ENCODE results near the gene REEP3.

REEP3 gene

GRCh38 chr10:63537536-63537935, 16.3 kb downstream of the REEP3 start:
- Histone ChIP-seq H3K27ac (ENCODE audit: low read length) (no peak overlapping the region), H3K9me3 (replicated peaks; ENCODE audit: insufficient read depth, low read length) (no peaks in the 10 kb centered on the region), H3K4me1 (ENCODE audit: low read length) (peaks cover 17% of the 10 kb centered on the region), H3K27me3 (replicated peaks; ENCODE audit: insufficient read depth, low read length) (no peaks in the 10 kb centered on the region), H4K20me1 (ENCODE audit: insufficient read depth, low read length) (no peaks in the 10 kb centered on the region; the same call in 1 of the 2 replicates), H3K9ac (ENCODE audit: low read length) (no peak overlapping the region), H3K4me3 (ENCODE audit: low read length) (no peak overlapping the region), H3K9me2 (replicated peaks; ENCODE audit: insufficient read depth, low read length) (no peaks in the 10 kb centered on the region), H3K4me2 (ENCODE audit: low read depth, low read length) (no peak overlapping the region), H3K36me3 (replicated peaks; ENCODE audit: insufficient read depth, low read length) (no peaks in the 10 kb centered on the region), H2AFZ (ENCODE audit: low read length) (no peak overlapping the region), H3F3A (ENCODE audit: insufficient read depth, low read length) (0 out of 2 replicates have a peak, but pooled peaks cover 5% of the 10 kb centered on the region), H3K79me2 (ENCODE audit: low read length) (peaks cover 22% of the 10 kb centered on the region)
- no peak for DNase-seq
- TF ChIP-seq EZH2 (optimal IDR thresholded peaks at IDR 0.05; ENCODE audit: low read depth, low read length) (no peak), EZH2phosphoT487 (IDR thresholded peaks at IDR 0.05; ENCODE audit: low read length) (no peak)
- TF ChIP-seq, protein P1, sequence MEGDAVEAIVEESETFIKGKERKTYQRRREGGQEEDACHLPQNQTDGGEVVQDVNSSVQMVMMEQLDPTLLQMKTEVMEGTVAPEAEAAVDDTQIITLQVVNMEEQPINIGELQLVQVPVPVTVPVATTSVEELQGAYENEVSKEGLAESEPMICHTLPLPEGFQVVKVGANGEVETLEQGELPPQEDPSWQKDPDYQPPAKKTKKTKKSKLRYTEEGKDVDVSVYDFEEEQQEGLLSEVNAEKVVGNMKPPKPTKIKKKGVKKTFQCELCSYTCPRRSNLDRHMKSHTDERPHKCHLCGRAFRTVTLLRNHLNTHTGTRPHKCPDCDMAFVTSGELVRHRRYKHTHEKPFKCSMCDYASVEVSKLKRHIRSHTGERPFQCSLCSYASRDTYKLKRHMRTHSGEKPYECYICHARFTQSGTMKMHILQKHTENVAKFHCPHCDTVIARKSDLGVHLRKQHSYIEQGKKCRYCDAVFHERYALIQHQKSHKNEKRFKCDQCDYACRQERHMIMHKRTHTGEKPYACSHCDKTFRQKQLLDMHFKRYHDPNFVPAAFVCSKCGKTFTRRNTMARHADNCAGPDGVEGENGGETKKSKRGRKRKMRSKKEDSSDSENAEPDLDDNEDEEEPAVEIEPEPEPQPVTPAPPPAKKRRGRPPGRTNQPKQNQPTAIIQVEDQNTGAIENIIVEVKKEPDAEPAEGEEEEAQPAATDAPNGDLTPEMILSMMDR (IDR thresholded peaks at IDR 0.05; ENCODE audit: low read length), result no peak

DNA sequence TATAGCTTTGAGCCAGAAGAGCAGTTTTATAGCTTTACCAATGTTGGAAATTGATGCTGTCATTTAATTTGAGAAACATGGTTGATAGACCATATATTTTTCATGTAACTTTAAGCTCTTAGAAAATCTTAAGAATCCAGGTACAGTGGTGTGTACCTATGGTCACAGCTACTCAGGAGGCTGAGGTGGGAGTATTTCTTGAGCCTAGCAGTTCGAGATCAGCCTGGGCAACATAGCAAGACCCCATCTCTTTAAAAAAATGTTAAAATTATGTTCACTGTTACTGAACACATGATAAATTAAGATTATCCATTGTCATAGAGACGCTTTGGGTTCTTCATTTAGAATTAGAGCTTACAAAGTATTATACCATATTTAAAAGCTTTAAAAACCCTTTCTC, 18.2 kb downstream of the REEP3 start:
- Histone ChIP-seq H3K27me3 (replicated peaks; ENCODE audit: insufficient read depth, low read length) (no peaks in the 10 kb centered on the region), H3K79me2 (ENCODE audit: low read length) (peaks cover 11% of the 10 kb centered on the region; the same call in 1 of the 2 replicates), H3K27ac (ENCODE audit: low read length) (no peak overlapping the region), H3K9ac (ENCODE audit: low read length) (no peak overlapping the region), H3K9me3 (replicated peaks; ENCODE audit: insufficient read depth, low read length) (no peaks in the 10 kb centered on the region), H3K36me3 (replicated peaks; ENCODE audit: insufficient read depth, low read length) (no peaks in the 10 kb centered on the region), H3K4me1 (ENCODE audit: low read length) (peaks cover 17% of the 10 kb centered on the region), H3K4me3 (ENCODE audit: low read length) (no peak overlapping the region), H3K4me2 (ENCODE audit: low read depth, low read length) (no peak overlapping the region), H2AFZ (ENCODE audit: low read length) (no peak overlapping the region), H4K20me1 (ENCODE audit: insufficient read depth, low read length) (no peaks in the 10 kb centered on the region; the same call in 1 of the 2 replicates), H3K9me2 (replicated peaks; ENCODE audit: insufficient read depth, low read length) (no peaks in the 10 kb centered on the region), H3F3A (ENCODE audit: insufficient read depth, low read length) (0 out of 2 replicates have a peak, but pooled peaks cover 5% of the 10 kb centered on the region)
- DNase-seq, result no peak
- no peak for TF ChIP-seq EZH2phosphoT487 (IDR thresholded peaks at IDR 0.05; ENCODE audit: low read length)
- TF ChIP-seq, protein P1 (IDR thresholded peaks at IDR 0.05; ENCODE audit: low read length), result no peak
- TF ChIP-seq EZH2 (optimal IDR thresholded peaks at IDR 0.05; ENCODE audit: low read depth, low read length), result no peak

GRCh38 chr10:63539994-63540393, 18.8 kb downstream of the REEP3 start:
- Histone ChIP-seq H2AFZ (ENCODE audit: low read length) (no peak overlapping the region), H3K27ac (ENCODE audit: low read length) (no peak overlapping the region), H3K4me3 (ENCODE audit: low read length) (no peak overlapping the region), H3K36me3 (replicated peaks; ENCODE audit: insufficient read depth, low read length) (no peaks in the 10 kb centered on the region), H3K79me2 (ENCODE audit: low read length) (0 out of 2 replicates have a peak, but pooled peaks cover 7% of the 10 kb centered on the region), H3K9me2 (replicated peaks; ENCODE audit: insufficient read depth, low read length) (no peaks in the 10 kb centered on the region), H3F3A (ENCODE audit: insufficient read depth, low read length) (0 out of 2 replicates have a peak, but pooled peaks cover 5% of the 10 kb centered on the region), H3K4me2 (ENCODE audit: low read depth, low read length) (no peak overlapping the region), H3K27me3 (replicated peaks; ENCODE audit: insufficient read depth, low read length) (no peaks in the 10 kb centered on the region), H3K9ac (ENCODE audit: low read length) (no peak overlapping the region), H3K4me1 (ENCODE audit: low read length) (peaks cover 12% of the 10 kb centered on the region), H4K20me1 (ENCODE audit: insufficient read depth, low read length) (no peaks in the 10 kb centered on the region; the same call in 1 of the 2 replicates), H3K9me3 (replicated peaks; ENCODE audit: insufficient read depth, low read length) (no peaks in the 10 kb centered on the region)
- DNase-seq, result no peak
- TF ChIP-seq EZH2 (optimal IDR thresholded peaks at IDR 0.05; ENCODE audit: low read depth, low read length) (no peak), EZH2phosphoT487 (IDR thresholded peaks at IDR 0.05; ENCODE audit: low read length) (no peak)
- TF ChIP-seq, protein P1 (IDR thresholded peaks at IDR 0.05; ENCODE audit: low read length), result no peak

Measured in MM.1S (cell line).